Gastroesophageal sphincter (tissue), 3 donors: ENCODE measurements around the gene LDLRAD2.
"Not testable (repeated sequence)": the region's sequence is repeated elsewhere in the genome, so short reads cannot be mapped to it uniquely, and the experiment has no call there.

Experiments
- CTCF ChIP-seq, 4 experiments: fragments of 200-600 bp in 2 of 4; fragments of 450-650 bp in 2 of 4; sonication (generic) in 1 of 4; IDR thresholded peaks; one replicate each; pipeline ENCODE4 v1.5.1; 2017 to 2019; ENCODE audit warnings: antibody characterized with exemption in 4 of 4, mild to moderate bottlenecking in 2 of 4, moderate library complexity in 2 of 4
- EP300 ChIP-seq: sonication (generic); formaldehyde crosslinking; IDR thresholded peaks from one replicate; pipeline ENCODE4 v1.6.1; 2017; ENCODE audit warnings: antibody characterized with exemption, mild to moderate bottlenecking

GRCh38 chr1:21771672-21772071 is 40.4 kb upstream of the LDLRAD2 start:
- TF ChIP-seq CTCF (IDR thresholded peaks at IDR 0.05); EP300: not testable (repeated sequence)
